ENCODE results near the gene DSCAML1.

The DSCAML1 gene

GRCh38 chr11:117722082-117722481 lies 74.9 kb downstream of the DSCAML1 start:
- no peak overlapping the region for H3K27ac ChIP-seq (ENCODE audit: low read depth, low read length, poor library complexity, severe bottlenecking)
- no peaks in the 10 kb centered on the region for H3K79me2 ChIP-seq (ENCODE audit: insufficient read depth, low read length)
- H3K4me3 ChIP-seq (ENCODE audit: low read depth, low read length, poor library complexity, severe bottlenecking), result no peak overlapping the region
- no peaks in the 10 kb centered on the region for H3K4me1 ChIP-seq (ENCODE audit: insufficient read depth, low read length, severe bottlenecking)
- H3K9ac ChIP-seq (ENCODE audit: low read length), result no peak overlapping the region
- no peaks in the 10 kb centered on the region for H3K27me3 ChIP-seq (ENCODE audit: insufficient read depth, low read length)
- H4K20me1 ChIP-seq (ENCODE audit: insufficient read depth, low read length), result no peaks in the 10 kb centered on the region
- H2AFZ ChIP-seq (ENCODE audit: low read length), result no peak overlapping the region
- no peak overlapping the region for H3K4me2 ChIP-seq (ENCODE audit: low read length)
- no peak for TF ChIP-seq CTCF (IDR thresholded peaks at IDR 0.05; ENCODE audit: low read length)
- no peak for TF ChIP-seq EZH2 (IDR thresholded peaks at IDR 0.05; ENCODE audit: borderline replicate concordance, low read length)
- H3F3A ChIP-seq (ENCODE audit: insufficient read depth, low read length), result no peaks in the 10 kb centered on the region
- H3K9me3 ChIP-seq (ENCODE audit: low read length), result no peaks in the 10 kb centered on the region
- no peaks in the 10 kb centered on the region for H3K36me3 ChIP-seq (ENCODE audit: insufficient read depth, low read length)
- no peaks in the 10 kb centered on the region for H3K9me2 ChIP-seq (ENCODE audit: low read depth, low read length)

- Histone ChIP-seq H3K9me2 (ENCODE audit: low read depth, low read length) (no peaks in the 10 kb centered on the region), H3K79me2 (ENCODE audit: insufficient read depth, low read length) (no peaks in the 10 kb centered on the region), H3K27me3 (ENCODE audit: insufficient read depth, low read length) (no peaks in the 10 kb centered on the region), H3F3A (ENCODE audit: insufficient read depth, low read length) (no peaks in the 10 kb centered on the region), H3K4me2 (ENCODE audit: low read length) (no peak overlapping the region), H2AFZ (ENCODE audit: low read length) (no peak overlapping the region), H3K27ac (ENCODE audit: low read depth, low read length, poor library complexity, severe bottlenecking) (no peak overlapping the region), H3K36me3 (ENCODE audit: insufficient read depth, low read length) (no peaks in the 10 kb centered on the region), H3K4me3 (ENCODE audit: low read depth, low read length, poor library complexity, severe bottlenecking) (no peak overlapping the region), H3K9ac (ENCODE audit: low read length) (no peak overlapping the region), H3K9me3 (ENCODE audit: low read length) (no peaks in the 10 kb centered on the region), H4K20me1 (ENCODE audit: insufficient read depth, low read length) (no peaks in the 10 kb centered on the region), H3K4me1 (ENCODE audit: insufficient read depth, low read length, severe bottlenecking) (peaks cover 6% of the 10 kb centered on the region)
- TF ChIP-seq CTCF (IDR thresholded peaks at IDR 0.05; ENCODE audit: low read length) (no peak), EZH2 (IDR thresholded peaks at IDR 0.05; ENCODE audit: borderline replicate concordance, low read length) (no peak)
These were observed 76.9 kb downstream of the DSCAML1 start for GRCh38 chr11:117720061-117720511.

GRCh38 chr11:117719480-117719879 lies 77.5 kb downstream of the DSCAML1 start:
- Histone ChIP-seq H3F3A (ENCODE audit: insufficient read depth, low read length) (no peaks in the 10 kb centered on the region), H3K36me3 (ENCODE audit: insufficient read depth, low read length) (no peaks in the 10 kb centered on the region), H3K27ac (ENCODE audit: low read depth, low read length, poor library complexity, severe bottlenecking) (no peak overlapping the region), H3K4me2 (ENCODE audit: low read length) (no peak overlapping the region), H3K9ac (ENCODE audit: low read length) (no peak overlapping the region), H3K9me2 (ENCODE audit: low read depth, low read length) (no peaks in the 10 kb centered on the region), H4K20me1 (ENCODE audit: insufficient read depth, low read length) (no peaks in the 10 kb centered on the region), H2AFZ (ENCODE audit: low read length) (no peak overlapping the region), H3K9me3 (ENCODE audit: low read length) (no peaks in the 10 kb centered on the region), H3K4me3 (ENCODE audit: low read depth, low read length, poor library complexity, severe bottlenecking) (no peak overlapping the region), H3K4me1 (ENCODE audit: insufficient read depth, low read length, severe bottlenecking) (peaks cover 6% of the 10 kb centered on the region), H3K79me2 (ENCODE audit: insufficient read depth, low read length) (no peaks in the 10 kb centered on the region), H3K27me3 (ENCODE audit: insufficient read depth, low read length) (no peaks in the 10 kb centered on the region)
- TF ChIP-seq CTCF (IDR thresholded peaks at IDR 0.05; ENCODE audit: low read length), result no peak
- no peak for TF ChIP-seq EZH2 (IDR thresholded peaks at IDR 0.05; ENCODE audit: borderline replicate concordance, low read length)

Data from OCI-LY1 (cell line).